Activated effector memory CD4-positive, alpha-beta T cell treated with anti-CD3 and anti-CD28 coated beads, Interleukin-2, amount 50 U/mL, for 16 hours (primary cell): ENCODE results near the gene VAC14.

Source experiments
- DNase-seq: peaks from one replicate; pipeline ENCODE4 v3.0.0-alpha.2; 2020

VAC14 gene

DNA sequence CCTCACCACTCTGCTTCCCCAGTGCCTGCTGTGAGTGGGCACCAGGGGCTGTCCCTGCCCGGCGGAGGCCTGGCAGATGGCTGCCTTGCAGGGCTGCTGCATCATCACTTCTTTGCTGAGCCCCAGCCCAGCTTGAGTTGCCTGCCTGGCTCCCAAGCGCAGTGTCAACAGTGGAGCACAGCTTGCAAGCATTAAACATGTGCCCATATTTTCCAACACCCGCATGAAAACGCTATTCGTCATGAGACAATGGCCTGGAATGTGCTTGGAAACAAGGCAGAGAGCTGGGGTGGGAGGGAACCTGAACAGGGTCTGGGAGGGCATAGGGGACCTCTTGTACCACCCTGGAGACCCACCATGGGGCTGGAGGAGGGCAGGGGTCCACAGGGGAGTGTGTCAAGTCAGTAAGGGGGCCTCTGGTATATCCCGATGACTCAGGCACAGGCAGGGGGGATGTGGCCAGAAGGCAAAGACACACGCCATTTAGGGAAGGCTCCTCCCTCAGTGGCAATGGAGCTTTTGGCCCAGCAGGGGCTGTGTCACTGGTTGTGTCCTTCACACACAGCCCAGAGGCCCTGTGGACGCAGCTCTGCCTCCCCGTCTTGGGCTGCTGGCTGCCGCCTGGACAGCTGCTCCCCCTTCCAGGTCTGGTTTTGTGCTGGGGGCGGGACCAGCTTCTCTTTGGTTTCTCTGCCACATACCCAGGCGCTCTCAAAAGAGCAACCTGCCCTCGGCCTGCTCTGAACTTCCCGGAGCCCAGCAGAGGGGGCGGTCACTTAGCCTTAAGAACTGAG, 97.7 kb downstream of the VAC14 start:
- no peak for DNase-seq

DNA sequence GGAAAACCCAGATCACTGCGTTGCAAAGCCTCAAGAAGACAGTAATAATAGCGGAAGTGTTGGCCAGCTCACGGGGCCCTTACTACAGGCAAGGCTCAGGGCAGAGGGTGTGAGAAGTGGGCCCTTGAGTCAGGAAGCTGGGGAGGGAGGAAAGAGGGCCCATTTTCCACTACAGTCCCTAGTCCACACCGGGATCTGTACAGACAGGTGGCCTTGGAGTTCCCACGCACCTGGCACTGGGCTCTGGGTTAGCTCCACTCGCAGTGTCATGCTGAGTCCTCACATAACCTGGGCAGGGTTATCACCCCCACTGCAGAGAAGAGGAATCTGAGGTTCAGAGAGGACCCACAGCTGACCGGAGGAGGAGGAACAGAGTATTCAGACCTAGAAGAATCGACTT, 98.3 kb downstream of the VAC14 start:
- no peak for DNase-seq

DNA sequence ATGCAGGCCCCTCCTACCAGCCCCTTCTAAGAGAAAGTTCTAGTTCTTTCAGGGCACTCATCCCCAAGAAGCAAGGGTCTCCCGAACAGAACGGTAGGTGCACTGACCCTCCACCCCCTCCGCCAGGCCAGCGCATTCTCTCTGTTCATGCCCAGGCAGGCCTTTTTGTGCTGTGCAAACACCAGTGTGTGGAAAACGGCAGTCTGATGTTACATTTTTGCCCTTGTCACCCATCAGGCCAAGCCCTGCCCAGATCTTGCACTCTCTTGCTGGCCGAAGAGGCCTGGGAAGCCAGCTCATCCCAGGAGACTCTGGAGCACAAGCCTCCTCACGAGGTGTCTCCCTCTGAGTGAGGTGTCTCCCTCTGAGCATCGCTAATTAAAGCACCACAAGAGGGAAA, 99.0 kb downstream of the VAC14 start:
- no peak for DNase-seq

DNA sequence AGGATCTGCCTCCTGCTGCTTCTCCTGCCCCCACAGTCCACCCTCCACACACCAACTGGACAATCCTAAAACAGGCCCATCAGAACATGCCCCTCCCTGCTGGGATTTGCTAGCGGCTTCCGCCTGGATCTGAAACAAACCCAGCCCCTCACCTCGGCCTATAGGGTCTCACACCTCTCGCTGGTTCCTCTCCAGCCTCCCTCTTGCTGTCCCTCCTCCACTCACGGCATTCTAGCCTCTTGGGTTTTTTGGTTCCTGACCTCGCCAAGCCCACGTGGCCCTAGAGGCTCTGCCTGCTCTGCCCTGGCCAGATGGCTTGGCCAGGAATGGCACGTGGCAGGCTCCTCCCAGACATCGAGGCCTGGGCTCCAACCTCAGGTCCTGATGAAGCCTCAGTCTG, 99.4 kb downstream of the VAC14 start:
- DNase-seq = no peak

DNA sequence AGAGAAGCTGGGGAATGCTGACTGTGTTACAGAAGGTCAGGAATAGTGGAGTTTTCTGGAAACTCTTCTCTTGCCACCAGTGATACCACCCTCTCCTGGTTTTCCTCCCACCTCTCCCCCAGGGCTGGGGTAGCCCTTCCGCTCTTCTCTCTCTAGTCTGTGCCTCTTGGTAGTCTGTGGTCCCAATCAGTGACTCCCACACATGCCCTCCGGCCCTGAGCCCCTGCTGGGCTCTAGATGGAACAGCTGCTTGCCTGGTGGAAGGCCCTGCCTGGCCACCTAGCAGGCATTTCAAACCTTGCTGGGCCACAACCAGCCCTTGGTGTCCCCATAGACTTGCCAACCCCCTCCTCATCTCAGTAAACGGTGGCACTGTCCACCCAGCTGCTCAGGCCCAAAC, 99.9 kb downstream of the VAC14 start:
- DNase-seq = no peak

DNA sequence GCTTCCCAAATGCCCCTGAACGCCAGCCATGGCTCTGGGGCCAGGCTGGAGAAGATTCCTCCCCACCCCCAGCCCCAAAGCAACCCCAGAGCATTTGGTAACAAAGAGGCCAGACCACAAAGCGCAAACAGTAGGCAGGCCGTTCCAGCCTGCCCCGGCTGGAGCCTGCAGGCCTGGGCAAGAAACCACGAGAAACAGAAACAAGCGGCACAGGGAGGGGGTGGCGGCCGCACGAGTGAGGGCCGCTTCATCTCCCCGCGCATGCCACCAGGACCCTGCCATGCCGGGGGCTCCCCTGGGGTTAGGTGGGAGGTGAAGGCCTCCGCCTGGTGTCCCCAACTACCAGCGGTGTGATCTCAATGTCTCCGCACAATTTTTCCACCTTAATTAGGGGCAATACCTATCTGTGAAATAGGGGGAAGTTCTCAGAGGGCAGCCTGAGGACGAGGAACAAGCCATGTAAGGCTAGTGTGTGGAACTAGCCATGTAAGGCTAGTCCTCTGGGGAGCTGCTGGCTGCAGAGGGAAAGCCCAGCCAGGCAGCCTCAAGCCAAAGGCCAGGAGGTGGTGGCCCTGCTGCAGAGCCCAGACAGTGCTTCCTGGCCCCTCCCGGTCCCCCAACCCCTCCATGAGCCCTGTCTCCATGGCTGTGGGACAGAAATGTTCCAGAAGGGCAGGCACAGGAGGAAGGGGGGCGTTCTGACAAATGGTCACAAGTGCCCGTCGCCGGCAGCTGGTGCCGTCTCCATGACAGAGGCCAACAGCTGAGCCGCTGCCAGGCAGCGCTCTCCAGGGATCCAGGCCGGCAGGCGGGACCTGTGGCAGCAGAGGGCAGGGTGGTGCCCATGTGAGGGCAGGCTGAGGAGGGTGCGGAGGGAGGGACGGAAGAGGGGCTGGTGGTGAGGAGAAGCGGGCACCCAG, 100.6 kb downstream of the VAC14 start:
- no peak for DNase-seq

DNA sequence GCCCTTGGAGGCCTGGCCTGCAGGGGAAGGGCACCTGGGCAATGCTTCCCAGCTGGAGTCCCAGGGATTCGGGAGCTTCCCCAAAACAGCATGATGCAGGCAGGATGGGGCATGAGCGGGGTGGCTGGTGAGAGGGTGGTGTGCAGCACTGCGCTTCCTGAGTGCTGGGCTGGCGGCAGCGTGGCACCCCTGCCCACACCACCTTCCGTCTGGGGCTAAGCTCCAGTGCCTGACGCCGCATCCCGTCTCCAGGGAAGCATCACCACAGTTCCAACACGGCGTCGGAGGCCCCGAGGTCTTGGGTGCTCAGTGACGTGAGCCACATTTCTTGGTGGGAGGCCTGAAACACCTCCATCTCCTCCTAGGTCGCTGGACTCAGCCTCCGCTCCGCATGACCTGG, 101.3 kb downstream of the VAC14 start:
- no peak for DNase-seq

DNA sequence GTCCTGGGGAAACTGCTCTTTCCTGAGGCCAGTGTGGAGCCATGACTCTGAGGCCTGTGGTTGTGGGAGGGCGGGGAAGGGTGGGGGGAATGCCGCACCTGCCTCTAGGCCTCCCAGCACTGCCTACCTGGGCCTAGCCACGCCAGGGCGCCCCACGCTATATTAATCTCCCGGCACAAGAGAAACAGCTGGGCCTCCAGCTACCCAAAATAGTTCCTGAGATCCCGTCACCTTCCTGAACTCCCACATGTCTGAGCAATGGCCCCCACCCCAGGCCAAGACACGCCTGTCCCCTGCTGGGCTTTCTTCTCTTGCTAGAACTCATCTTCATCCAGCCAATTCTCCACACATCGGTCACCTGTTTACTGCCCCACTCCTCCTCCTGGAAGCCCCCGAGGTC, 102.1 kb downstream of the VAC14 start:
- no peak for DNase-seq

DNA sequence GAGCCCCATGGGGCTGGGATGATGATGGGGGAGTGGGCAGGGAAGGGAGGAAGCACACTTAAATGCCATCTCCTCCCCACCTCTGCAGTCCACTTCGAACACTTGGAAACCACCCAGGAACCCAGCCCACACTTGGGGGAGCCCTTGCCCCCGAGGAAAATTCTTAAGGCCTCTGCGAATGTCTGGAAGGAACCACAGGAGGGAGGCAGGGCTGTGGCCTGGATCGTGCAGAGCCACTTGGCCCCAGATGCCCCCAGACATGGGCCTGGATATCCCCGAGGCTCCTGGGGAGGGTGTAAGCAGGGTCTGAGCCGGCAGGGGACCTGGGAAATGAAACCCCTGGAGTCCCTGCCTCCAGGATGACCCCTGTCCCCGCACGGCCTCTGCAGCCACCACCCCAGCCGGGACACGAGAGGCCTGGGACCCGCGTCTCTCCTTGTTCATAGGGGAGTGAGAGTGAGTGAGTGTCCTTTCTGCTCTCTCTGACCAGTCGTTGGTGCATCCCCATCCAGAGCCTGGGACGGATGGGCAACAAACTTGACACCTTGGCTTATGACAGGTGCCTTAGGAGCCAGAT, 103.3 kb downstream of the VAC14 start:
- no peak for DNase-seq

DNA sequence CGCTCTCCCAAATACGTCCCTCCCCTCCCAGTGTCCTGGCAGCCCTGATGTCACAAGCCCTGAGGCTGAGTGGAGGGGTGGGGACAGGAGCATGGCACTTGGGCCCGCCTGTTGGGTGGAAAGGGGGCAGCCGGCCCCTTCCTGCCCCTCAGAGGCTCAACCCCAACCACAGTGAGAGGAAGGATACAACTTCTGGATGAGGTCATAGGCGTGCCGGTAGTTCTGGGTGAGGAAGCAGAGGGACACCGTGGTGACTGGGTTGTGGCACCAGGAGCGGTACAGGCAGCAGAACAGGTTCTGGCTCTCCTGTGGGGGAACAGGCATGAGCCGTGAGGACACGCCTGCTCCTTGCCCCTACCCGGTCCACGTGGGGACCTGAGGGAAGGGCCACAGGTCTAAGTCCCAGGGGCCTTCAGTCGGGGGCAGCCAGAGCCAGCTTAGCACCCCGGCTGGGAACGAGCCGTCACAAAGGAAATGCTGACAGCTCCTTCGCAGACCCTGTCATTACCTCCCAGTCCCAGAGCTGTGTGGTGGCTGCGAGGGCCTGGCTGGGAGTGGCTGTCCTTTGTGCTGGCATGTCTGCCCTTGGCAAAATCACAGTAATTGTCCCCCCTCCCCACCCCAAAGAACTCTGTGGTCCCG, 103.9 kb downstream of the VAC14 start:
- no peak for DNase-seq

DNA sequence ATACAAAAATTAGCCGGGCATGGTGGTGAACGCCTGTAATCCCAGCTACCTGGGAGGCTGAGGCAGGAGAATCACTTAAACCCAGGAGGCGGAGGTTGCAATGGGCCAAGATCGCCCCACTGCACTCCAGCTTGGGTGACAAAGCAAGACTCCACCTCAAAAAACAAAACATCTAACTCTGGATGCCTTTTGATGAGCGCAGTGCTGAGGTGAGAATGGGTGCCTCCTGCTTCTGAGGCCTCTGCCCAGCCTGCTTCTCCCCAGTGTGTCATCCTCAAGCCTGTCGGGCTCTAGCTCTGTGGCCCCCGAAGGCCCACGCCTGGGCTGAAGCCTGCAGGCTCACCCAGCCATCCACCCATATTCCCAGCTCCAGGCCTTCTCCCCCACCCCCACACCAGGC, 104.6 kb downstream of the VAC14 start:
- DNase-seq = no peak

DNA sequence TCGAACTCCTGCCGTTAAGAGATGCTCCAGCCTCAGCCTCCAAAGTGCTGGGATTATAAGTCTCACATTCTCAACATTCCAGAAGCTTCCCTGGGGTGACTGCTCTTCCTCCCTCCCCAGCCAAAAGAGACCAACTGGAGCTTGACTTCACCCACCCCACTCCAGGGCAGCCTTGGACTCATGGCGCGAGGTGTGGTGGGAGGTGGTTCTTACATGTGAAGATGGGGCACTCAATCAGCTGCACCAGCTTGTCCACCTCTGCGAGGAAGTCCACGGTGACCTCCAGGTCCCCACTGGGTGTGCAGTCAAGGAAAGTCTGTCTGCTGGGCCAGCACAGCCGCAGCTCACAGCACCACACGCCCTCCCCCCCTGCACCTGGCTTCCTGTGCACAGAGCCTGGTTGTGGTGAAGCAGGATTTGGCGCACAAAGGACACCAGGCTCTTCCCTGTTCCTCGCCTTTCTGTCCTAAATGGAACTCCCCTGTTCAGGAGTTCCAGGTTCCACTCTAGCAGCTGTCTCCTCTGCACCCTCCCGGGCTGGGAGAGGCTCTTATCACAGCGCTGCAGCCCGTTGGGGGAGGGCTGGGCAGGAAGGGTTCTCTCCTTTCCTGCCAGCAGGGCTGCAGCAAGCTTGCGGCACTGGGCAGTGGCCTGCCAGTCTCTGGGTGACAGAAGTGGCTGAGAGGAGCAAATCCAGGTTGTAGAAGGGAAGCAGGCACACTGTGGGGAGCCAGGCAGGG, 105.5 kb downstream of the VAC14 start:
- no peak for DNase-seq

DNA sequence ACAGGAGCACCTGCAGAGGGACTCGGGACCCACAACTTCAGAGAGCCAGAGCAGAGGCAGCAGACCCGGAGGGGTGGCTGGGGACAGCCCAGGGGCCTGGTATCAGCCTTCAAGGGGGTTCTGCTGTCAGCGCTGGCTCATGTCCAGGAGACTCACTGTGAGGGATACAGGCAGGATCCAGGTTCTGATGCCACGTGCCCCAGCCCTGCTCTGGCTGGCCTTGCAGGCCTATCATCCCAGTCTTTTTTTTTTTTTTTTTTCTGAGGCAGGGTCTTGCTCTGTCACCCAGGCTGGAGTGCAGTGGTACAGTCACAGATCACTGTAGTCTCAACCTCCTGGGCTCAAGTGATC, 106.1 kb downstream of the VAC14 start:
- no peak for DNase-seq

DNA sequence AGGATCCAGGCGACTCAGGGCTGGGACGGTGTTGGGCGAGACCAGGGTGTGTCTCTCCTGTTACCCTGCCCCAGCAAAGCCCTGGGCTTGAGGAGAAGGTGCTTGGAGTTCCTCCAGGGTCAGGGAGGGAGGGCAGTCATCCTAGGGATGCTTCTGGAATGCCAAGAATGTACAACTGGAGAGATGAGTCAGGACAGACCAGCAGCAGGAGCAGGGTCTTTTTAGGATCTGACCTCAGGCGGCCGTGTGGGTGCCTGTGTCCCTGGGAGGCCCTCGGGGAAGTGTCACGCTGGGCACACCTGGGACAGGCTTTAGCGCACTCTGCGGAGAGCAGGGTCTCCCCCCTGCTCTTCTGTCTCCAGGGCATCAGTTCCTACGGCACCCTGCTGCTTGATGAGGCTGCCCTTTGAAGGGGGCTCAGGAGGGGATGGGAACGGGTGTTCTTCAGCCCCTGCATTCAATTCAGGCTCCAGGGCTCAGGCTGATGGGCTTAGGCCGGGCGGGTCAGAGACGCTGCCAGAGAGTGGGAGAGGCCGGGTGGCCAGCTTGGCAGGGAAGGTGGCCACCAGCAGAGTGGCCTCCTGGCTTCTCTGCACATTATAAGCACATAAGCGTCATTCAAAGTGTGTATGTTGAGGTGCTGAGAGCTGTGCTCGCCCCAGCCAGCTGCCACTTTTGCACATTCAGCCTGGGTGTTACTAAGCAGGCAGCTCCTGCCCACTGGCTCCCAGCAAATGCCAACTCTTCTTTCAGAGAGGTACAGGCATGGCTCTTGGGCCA, 106.7 kb downstream of the VAC14 start:
- DNase-seq = no peak

DNA sequence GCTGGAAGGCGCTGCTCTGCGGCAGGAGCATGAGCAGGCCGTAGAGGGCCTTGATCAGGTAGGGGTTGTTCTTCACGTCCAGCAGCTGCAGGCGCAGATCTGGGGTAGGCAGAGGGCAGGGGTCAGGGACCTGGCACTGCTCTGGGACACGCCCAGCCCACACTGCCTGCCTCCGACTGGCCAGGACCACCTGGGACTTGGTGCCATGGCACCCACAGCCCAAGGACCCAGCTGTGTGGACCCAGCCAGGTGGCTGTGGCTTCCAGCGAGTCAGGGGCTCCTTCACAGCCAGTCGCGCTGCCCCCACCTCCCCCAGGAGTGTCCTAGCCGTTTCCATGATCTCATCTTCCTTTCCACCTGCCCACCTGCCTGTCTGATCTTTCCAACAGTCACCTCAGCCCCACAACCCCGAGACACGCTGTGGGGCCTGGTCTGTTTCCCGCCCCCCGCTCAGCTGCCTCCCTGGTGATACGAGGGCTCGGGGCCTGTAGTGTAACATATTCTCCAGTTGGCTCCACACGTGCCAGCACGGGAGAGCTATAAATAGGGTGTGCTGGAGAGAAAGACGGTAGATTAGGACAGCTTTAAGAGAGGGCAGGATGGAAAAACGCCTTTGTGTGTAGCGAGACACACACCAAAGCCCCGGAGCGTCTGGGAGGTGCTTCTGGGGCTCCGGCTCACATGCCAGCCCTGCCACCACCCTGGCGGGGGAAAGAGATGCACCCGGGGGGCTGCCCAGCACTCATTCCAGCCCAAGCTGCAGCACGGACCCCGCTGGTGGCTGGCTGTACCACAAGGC, 107.9 kb downstream of the VAC14 start:
- DNase-seq = no peak

DNA sequence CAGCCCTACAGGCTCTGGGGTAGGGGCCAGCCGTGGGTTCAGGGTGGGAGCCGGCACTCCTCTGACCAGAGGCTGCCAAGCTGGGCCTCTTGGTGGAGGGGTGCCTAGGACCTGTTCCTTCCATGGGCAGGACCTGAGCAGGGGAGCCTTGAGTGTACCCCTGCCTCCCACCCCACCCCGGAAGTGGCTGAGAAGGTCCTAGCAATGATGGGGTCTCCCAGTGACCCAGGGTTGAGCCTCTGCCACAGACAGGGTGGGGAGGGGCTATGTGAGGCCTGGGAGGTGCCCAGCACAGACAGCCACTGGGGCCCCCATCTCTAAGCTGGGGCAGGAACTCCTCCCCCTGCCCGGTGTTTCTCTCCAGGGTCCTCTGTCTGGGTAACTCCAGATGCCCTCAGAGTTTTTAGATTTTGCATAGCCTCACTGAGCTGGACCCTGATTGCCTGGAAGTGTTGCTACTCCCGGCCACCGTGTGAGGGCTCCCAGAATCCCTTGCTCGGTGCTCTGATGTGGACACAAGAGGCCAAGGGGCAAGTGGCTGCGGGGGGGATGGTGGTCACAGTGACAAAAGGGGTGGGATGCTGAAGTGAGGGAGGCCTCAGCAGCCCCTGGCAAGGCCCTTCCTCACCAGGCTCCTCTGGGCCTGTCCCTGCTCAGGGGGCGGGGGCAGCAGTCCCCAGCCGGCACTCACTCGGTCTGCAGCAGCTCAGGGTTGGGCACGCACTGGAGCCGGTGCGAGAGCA, 108.7 kb downstream of the VAC14 start:
- no peak for DNase-seq

DNA sequence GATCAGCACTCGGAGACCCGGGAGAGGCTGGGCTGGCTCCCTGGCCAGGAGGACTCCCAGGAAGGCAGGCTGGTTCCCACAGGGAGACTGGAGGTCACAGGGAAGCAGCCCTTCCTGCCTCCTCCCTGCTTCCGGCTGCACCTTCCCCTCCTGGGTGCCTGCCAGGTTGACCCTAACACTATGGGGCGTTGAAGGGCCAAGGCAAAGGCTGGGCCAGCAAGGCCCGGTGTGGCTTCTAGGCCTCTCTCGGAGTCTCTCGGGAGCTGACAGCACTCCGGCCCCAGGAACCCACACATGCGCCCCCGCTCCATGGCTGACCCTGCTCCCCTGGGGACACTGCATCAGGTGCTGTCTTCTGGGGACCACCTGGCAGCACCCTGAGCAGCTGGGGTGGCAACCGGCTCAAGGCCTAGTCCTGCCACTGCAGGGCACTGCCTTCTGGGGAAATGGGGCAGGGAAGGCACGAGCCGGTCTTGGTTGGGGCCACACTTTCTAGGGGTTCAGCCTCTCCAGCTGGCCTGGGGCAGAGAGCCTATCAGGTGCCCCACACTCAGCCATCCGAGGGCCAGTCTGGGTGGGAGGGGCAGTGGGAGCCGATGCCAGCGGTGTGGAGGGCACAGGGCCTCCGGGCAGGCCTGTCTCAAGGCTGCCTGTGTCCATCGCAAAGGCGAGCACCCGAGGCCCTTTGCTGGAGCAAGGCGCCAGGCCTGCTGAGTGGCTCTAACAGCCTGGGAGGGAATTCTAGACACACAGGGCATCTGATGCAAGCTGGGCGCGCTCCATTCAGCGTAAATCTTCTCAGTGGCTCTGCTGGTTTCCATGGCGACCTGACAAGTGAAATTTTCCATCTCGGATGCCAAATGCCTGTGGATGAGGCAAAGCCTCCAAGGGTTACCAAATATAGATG, 109.5 kb downstream of the VAC14 start:
- no peak for DNase-seq

DNA sequence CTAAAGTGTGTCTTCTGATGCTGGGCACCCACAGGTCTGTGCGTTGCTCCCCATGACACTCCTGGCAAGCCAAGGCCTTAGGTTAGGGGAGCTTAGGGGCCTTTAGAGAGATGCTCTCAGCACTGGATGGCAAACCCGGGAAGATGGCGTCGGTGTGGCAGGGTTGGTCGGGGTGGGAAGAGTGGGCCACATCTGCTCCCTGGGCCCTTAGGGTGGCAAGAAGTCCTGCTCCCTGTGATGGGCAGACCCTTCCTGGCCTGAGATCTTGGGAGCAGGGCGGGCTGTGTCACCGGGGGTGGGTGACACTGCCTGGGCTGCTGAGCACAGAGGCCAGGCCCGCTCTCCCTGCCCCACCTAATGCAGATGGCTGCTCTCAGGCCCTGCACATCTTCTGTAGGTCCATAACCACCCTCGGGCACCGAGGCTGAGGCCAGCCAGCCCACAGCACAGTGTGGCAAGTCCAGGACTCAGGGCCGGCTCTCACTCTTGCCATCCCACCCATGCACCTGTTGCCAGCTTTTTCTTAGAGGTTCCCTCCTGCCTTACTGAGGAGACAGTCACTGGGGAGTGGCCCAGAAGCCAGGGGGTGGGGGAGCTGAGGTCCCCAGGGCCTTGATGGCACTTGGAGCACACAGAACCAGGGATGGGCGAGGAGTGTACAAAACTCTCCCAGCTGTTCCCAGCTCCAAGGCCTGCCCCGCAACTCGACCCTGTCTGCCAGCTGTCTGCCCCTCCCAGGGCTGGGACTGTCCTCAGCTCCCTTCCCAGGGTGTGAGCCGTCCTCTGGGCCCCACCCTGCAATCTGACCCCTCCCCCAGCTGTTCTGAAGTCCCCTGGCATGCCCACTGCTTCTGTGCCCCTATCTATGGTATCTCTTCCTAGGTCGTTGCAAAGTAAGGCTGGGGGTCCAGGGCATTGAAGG, 110.7 kb downstream of the VAC14 start:
- no peak for DNase-seq
